ENCODE data around the gene IRF4. TPM values are rescaled to one million over a fixed set of nuclear protein-coding genes. Genes with fewer than 3 reads are reported as not detected.

IRF4 gene
- total and polyA plus RNA-seq, 4 donors, result 0.85 to 5.0 (median 2.9) TPM

GRCh38 chr6:392441-393390 lies 1.2 kb downstream of the IRF4 start:
- peak overlapping the region; percentile 20 for H3K4me3 ChIP-seq

GRCh38 chr6:393391-394221 lies 2.1 kb downstream of the IRF4 start:
- no peaks in the 10 kb centered on the region for H3K36me3 ChIP-seq (ENCODE audit: control insufficient read depth in 4 of 4, insufficient read depth in 4 of 4, low read length in 4 of 4)
- peaks cover 0 to 25% (median 4%) of the 10 kb centered on the region in 5 donors for H3K4me1 ChIP-seq (ENCODE audit: control insufficient read depth in 5 of 5, insufficient read depth in 5 of 5, low read length in 5 of 5)
- no peak for DNase-seq
- H3K27ac ChIP-seq (ENCODE audit: low read depth in 1 of 2, low read length in 1 of 2), result no peak overlapping the region
- H3K4me3 ChIP-seq, result peak overlapping the region; percentile 7
- peaks cover 8 to 79% (median 73%) of the 10 kb centered on the region in 3 donors for H3K27me3 ChIP-seq (ENCODE audit: control insufficient read depth in 3 of 3, insufficient read depth in 3 of 3, low read length in 2 of 3)
- H3K9me3 ChIP-seq (ENCODE audit: control insufficient read depth in 4 of 4, insufficient read depth in 3 of 4, low read length in 3 of 4), result no peaks in the 10 kb centered on the region
- no peak for ATAC-seq (ENCODE audit: insufficient read depth, low FRiP score)
- no peak for TF ChIP-seq CTCF (IDR thresholded peaks at IDR 0.05; ENCODE audit: control extremely low read depth, extremely low read depth)
- 4% methylated on average over 59 to 68 of the region's 68 CpGs for WGBS, 2 donors
- H3K9ac ChIP-seq (ENCODE audit: insufficient read depth in 1 of 2, low read length in 2 of 2), result no peak overlapping the region

More at GRCh38 chr6:392441-393390, 1.2 kb downstream of the IRF4 start:
- DNase-seq, result no peak
- 2 to 3% methylated on average over 103 to 108 of the region's 108 CpGs for WGBS, 2 donors
- no peaks in the 10 kb centered on the region for H3K36me3 ChIP-seq (ENCODE audit: control insufficient read depth in 4 of 4, insufficient read depth in 4 of 4, low read length in 4 of 4)
- no peak overlapping the region for H3K9ac ChIP-seq (ENCODE audit: insufficient read depth in 1 of 2, low read length in 2 of 2)
- peaks cover 8 to 80% (median 74%) of the 10 kb centered on the region in 3 donors for H3K27me3 ChIP-seq (ENCODE audit: control insufficient read depth in 3 of 3, insufficient read depth in 3 of 3, low read length in 2 of 3)
- TF ChIP-seq CTCF (IDR thresholded peaks at IDR 0.05; ENCODE audit: control extremely low read depth, extremely low read depth), result no peak
- H3K27ac ChIP-seq (ENCODE audit: low read depth in 1 of 2, low read length in 1 of 2), result no peak overlapping the region
- H3K4me1 ChIP-seq (ENCODE audit: control insufficient read depth in 5 of 5, insufficient read depth in 5 of 5, low read length in 5 of 5), result peaks cover 0 to 25% (median 4%) of the 10 kb centered on the region in 5 donors
- no peak for ATAC-seq (ENCODE audit: insufficient read depth, low FRiP score)
- no peaks in the 10 kb centered on the region for H3K9me3 ChIP-seq (ENCODE audit: control insufficient read depth in 4 of 4, insufficient read depth in 3 of 4, low read length in 3 of 4)

- TF ChIP-seq CTCF (IDR thresholded peaks at IDR 0.05; ENCODE audit: control extremely low read depth, extremely low read depth), result no peak
- no peak for ATAC-seq (ENCODE audit: insufficient read depth, low FRiP score)
- Histone ChIP-seq H3K9ac (ENCODE audit: insufficient read depth in 1 of 2, low read length in 2 of 2) (no peak overlapping the region), H3K27me3 (ENCODE audit: control insufficient read depth in 3 of 3, insufficient read depth in 3 of 3, low read length in 2 of 3) (peaks cover 8 to 76% (median 65%) of the 10 kb centered on the region in 3 donors), H3K9me3 (ENCODE audit: control insufficient read depth in 4 of 4, insufficient read depth in 3 of 4, low read length in 3 of 4) (no peaks in the 10 kb centered on the region), H3K4me3 (no peak overlapping the region), H3K36me3 (ENCODE audit: control insufficient read depth in 4 of 4, insufficient read depth in 4 of 4, low read length in 4 of 4) (no peaks in the 10 kb centered on the region), H3K27ac (ENCODE audit: low read depth in 1 of 2, low read length in 1 of 2) (no peak overlapping the region), H3K4me1 (ENCODE audit: control insufficient read depth in 5 of 5, insufficient read depth in 5 of 5, low read length in 5 of 5) (peaks cover 0 to 25% (median 4%) of the 10 kb centered on the region in 5 donors)
- WGBS, 2 donors, result 92 to 97% methylated on average over 13 of the region's 13 CpGs
- DNase-seq, result no peak
Measured at GRCh38 chr6:394641-395289, 3.2 kb downstream of the IRF4 start.

Data from lung (tissue), 12 donors.